Neural cell (in vitro differentiated cells): ENCODE results near the gene KRT6A. TPM values are rescaled to one million over a fixed set of nuclear protein-coding genes. Genes with fewer than 3 reads are reported as not detected.

Experiments
- H2AFZ ChIP-seq: fragments of 200-600, 300-800 bp; sonication (generic), shearing (Covaris generic); 2 replicates; pipeline ENCODE4 v1.6.0; 2014; ENCODE audit warnings: low read depth, mild to moderate bottlenecking, antibody characterized with exemption, low read length, moderate library complexity
- H3F3A ChIP-seq: fragments of 200-600 bp; shearing (Covaris generic); 2 replicates; pipeline ENCODE4 v1.6.1; 2016; ENCODE audit warnings: mild to moderate bottlenecking, moderate library complexity, mixed read lengths, antibody characterized with exemption, low read length; ENCODE audit not compliant: insufficient read depth, poor library complexity, severe bottlenecking
- H3K27ac ChIP-seq: fragments of 200-600, 300-800 bp; sonication (generic), shearing (Covaris generic); 2 replicates; pipeline ENCODE4 v1.5.1; 2014; ENCODE audit warnings: mild to moderate bottlenecking, low read length, moderate library complexity
- H3K27me3 ChIP-seq: fragments of 300-800, 200-600 bp; sonication (generic), shearing (Covaris generic); 2 replicates; pipeline ENCODE4 v1.6.0; 2014; ENCODE audit warnings: mild to moderate bottlenecking, low read depth, low read length, moderate library complexity; ENCODE audit not compliant: insufficient read depth
- H3K36me3 ChIP-seq: fragments of 300-800, 200-600 bp; sonication (generic), shearing (Covaris generic); 2 replicates; pipeline ENCODE4 v1.5.1; 2014; ENCODE audit warnings: mild to moderate bottlenecking, antibody characterized with exemption, low read length, moderate library complexity; ENCODE audit not compliant: insufficient read depth
- H3K4me2 ChIP-seq: fragments of 300-800, 200-600 bp; sonication (generic), shearing (Covaris generic); 2 replicates; pipeline ENCODE4 v1.6.0; 2014; ENCODE audit warnings: mild to moderate bottlenecking, low read length
- H3K4me3 ChIP-seq: fragments of 300-800, 200-600 bp; sonication (generic), shearing (Covaris generic); 2 replicates; pipeline ENCODE4 v1.5.1; 2014; ENCODE audit warnings: mild to moderate bottlenecking, low read length, moderate library complexity
- H3K79me2 ChIP-seq: fragments of 200-600 bp; shearing (Covaris generic); replicated peaks from 2 replicates; pipeline ENCODE4 v1.6.0; 2014; ENCODE audit warnings: mild to moderate bottlenecking, low read length, moderate library complexity; ENCODE audit not compliant: insufficient read depth
- H3K9ac ChIP-seq: fragments of 300-800, 200-600 bp; sonication (generic), shearing (Covaris generic); 2 replicates; pipeline ENCODE4 v1.6.1; 2016; ENCODE audit warnings: mild to moderate bottlenecking, low read length, mixed read lengths
- H3K9me2 ChIP-seq: fragments of 200-600 bp; shearing (Covaris generic); 2 replicates; pipeline ENCODE4 v1.6.1; 2016; ENCODE audit warnings: mild to moderate bottlenecking, low read length, mixed read lengths; ENCODE audit not compliant: insufficient read depth
- H3K9me3 ChIP-seq: fragments of 200-600, 300-800 bp; sonication (generic), shearing (Covaris generic); 2 replicates; pipeline ENCODE4 v1.6.1; 2016; ENCODE audit warnings: mild to moderate bottlenecking, mixed run types, low read length, moderate library complexity, mixed read lengths
- H4K20me1 ChIP-seq: fragments of 200-600 bp; shearing (Covaris generic); 2 replicates; pipeline ENCODE4 v1.6.1; 2016; ENCODE audit warnings: mild to moderate bottlenecking, mixed run types; ENCODE audit not compliant: insufficient read depth
- EP300 ChIP-seq: fragments of 450-650 bp; conservative IDR thresholded peaks from 2 replicates; pipeline ENCODE4 v1.6.1; 2014; ENCODE audit warnings: antibody characterized with exemption, mild to moderate bottlenecking, moderate library complexity; ENCODE audit not compliant: poor library complexity, severe bottlenecking
- EZH2 ChIP-seq: fragments of 200-600, 300-800 bp; shearing (Covaris generic), sonication (generic); IDR thresholded peaks from 2 replicates; pipeline ENCODE4 v1.6.1; 2014; ENCODE audit warnings: antibody characterized with exemption, low read length, borderline replicate concordance, mild to moderate bottlenecking; ENCODE audit not compliant: insufficient read depth, poor library complexity, severe bottlenecking
- MXI1 ChIP-seq: fragments of 450-650 bp; conservative IDR thresholded peaks from 2 replicates; pipeline ENCODE4 v1.6.1; 2014; ENCODE audit warnings: antibody characterized with exemption, mild to moderate bottlenecking; ENCODE audit not compliant: poor library complexity, severe bottlenecking
- POLR2AphosphoS5 ChIP-seq: IDR thresholded peaks from 2 replicates; pipeline ENCODE4 v1.6.1; 2012
- RAD21 ChIP-seq: fragments of 450-650 bp; conservative IDR thresholded peaks from 2 replicates; pipeline ENCODE4 v1.6.1; 2014; ENCODE audit warnings: antibody characterized with exemption, mild to moderate bottlenecking, moderate library complexity
- SMC3 ChIP-seq: fragments of 450-650 bp; conservative IDR thresholded peaks from 2 replicates; pipeline ENCODE4 v1.6.1; 2014; ENCODE audit warnings: antibody characterized with exemption, mild to moderate bottlenecking, moderate library complexity; ENCODE audit not compliant: poor library complexity
- TAF1 ChIP-seq: IDR thresholded peaks from 2 replicates; pipeline ENCODE4 v1.6.1; 2012; ENCODE audit warnings: low read depth
- polyA plus RNA-seq: library from polyadenylated mRNA; depleted of rRNA; stranded (reverse); fragments of >200 nt; gene quantifications from 2 replicates; pipeline ENCODE4 v1.2.3, GENCODE V29; 2014
- TF ChIP-seq, protein P1 (sequence below): fragments of 450-650 bp; IDR thresholded peaks from 2 replicates; pipeline ENCODE4 v1.5.1; 2014; ENCODE audit warnings: antibody characterized with exemption, mild to moderate bottlenecking, moderate library complexity; ENCODE audit not compliant: poor library complexity, severe bottlenecking
- TF ChIP-seq, protein P2 (sequence below): IDR thresholded peaks from 2 replicates; pipeline ENCODE4 v1.6.1; 2012; ENCODE audit warnings: borderline replicate concordance

Gene KRT6A
- polyA plus RNA-seq, 1 donor from 2014 or later, result not detected

DNA sequence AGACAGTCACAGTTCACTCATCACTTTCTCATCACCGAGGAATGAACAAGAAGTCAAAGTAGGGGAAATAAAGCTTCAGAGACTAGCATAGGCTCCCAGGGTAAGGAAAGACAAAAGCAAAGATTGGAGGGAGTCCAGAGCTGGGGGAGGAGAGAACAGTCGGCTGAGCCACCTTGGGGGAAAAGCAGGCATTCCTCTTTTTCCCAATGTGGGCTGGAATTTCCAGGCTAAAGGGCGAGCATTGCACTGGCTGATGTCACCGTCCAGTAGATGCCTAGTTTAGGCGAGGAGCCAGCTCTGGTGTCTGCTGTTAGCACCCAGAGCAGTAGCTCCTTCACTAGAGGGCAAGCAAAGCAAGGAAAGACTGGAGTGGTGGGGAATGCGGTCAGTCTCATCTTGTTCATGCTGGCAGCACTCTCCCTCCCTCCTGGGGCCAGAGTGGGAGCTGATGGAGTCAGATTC, 50.4 kb downstream of the KRT6A start:
- H3K4me2 ChIP-seq, result no peak overlapping the region
- no peaks in the 10 kb centered on the region for H3F3A ChIP-seq
- no peak overlapping the region for H3K9ac ChIP-seq
- TF ChIP-seq RAD21, result no peak
- TF ChIP-seq, protein P1, sequence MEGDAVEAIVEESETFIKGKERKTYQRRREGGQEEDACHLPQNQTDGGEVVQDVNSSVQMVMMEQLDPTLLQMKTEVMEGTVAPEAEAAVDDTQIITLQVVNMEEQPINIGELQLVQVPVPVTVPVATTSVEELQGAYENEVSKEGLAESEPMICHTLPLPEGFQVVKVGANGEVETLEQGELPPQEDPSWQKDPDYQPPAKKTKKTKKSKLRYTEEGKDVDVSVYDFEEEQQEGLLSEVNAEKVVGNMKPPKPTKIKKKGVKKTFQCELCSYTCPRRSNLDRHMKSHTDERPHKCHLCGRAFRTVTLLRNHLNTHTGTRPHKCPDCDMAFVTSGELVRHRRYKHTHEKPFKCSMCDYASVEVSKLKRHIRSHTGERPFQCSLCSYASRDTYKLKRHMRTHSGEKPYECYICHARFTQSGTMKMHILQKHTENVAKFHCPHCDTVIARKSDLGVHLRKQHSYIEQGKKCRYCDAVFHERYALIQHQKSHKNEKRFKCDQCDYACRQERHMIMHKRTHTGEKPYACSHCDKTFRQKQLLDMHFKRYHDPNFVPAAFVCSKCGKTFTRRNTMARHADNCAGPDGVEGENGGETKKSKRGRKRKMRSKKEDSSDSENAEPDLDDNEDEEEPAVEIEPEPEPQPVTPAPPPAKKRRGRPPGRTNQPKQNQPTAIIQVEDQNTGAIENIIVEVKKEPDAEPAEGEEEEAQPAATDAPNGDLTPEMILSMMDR, result no peak
- TF ChIP-seq POLR2AphosphoS5, result no peak
- no peak for TF ChIP-seq EP300
- TF ChIP-seq EZH2, result no peak
- no peak for TF ChIP-seq TAF1
- TF ChIP-seq, protein P2, sequence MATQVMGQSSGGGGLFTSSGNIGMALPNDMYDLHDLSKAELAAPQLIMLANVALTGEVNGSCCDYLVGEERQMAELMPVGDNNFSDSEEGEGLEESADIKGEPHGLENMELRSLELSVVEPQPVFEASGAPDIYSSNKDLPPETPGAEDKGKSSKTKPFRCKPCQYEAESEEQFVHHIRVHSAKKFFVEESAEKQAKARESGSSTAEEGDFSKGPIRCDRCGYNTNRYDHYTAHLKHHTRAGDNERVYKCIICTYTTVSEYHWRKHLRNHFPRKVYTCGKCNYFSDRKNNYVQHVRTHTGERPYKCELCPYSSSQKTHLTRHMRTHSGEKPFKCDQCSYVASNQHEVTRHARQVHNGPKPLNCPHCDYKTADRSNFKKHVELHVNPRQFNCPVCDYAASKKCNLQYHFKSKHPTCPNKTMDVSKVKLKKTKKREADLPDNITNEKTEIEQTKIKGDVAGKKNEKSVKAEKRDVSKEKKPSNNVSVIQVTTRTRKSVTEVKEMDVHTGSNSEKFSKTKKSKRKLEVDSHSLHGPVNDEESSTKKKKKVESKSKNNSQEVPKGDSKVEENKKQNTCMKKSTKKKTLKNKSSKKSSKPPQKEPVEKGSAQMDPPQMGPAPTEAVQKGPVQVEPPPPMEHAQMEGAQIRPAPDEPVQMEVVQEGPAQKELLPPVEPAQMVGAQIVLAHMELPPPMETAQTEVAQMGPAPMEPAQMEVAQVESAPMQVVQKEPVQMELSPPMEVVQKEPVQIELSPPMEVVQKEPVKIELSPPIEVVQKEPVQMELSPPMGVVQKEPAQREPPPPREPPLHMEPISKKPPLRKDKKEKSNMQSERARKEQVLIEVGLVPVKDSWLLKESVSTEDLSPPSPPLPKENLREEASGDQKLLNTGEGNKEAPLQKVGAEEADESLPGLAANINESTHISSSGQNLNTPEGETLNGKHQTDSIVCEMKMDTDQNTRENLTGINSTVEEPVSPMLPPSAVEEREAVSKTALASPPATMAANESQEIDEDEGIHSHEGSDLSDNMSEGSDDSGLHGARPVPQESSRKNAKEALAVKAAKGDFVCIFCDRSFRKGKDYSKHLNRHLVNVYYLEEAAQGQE, result no peak
- no peak for TF ChIP-seq MXI1
- no peak for TF ChIP-seq SMC3
- no peaks in the 10 kb centered on the region for H3K79me2 ChIP-seq
- H3K4me3 ChIP-seq, result no peak overlapping the region
- H2AFZ ChIP-seq, result no peak overlapping the region
- no peaks in the 10 kb centered on the region for H3K36me3 ChIP-seq
- H3K9me3 ChIP-seq, result no peaks in the 10 kb centered on the region
- H3K27ac ChIP-seq, result no peak overlapping the region
- no peaks in the 10 kb centered on the region for H4K20me1 ChIP-seq
- no peaks in the 10 kb centered on the region for H3K27me3 ChIP-seq
- H3K9me2 ChIP-seq, result no peaks in the 10 kb centered on the region

DNA sequence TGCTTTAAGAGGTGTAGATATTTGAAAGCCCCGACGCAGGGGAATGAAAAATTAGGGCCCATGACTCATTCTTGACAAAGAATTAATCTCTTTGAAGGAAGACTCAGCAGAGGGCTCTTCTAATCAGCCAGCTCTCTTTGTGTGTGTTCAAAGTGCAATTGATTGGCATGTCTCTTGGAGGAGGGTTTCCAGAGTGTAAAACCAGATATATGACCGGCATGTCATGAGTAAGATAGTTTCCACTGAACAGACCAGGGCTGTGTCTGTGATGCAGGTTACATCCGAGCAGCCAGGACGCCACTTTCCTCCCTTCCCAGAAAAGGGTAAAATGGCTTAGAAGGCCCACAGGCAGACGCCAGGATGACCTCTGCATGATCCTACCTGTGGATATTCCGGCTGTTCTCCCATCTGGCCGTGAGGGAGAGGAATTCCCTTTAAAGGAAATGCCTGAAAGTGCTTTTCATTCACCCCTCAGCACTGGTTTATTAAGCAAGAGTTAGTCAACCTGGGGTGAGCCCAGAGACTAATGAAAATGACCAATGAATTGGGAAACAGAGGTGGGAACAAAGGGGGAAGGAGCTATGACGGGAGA, 51.6 kb downstream of the KRT6A start:
- no peaks in the 10 kb centered on the region for H4K20me1 ChIP-seq

More for the DNA sequence above, 51.6 kb downstream of the KRT6A start:
- Histone ChIP-seq H3K27ac (no peak overlapping the region), H3K36me3 (no peaks in the 10 kb centered on the region), H3K9me2 (no peaks in the 10 kb centered on the region), H3K4me2 (no peak overlapping the region), H3K9ac (no peak overlapping the region), H3K79me2 (no peaks in the 10 kb centered on the region), H3K9me3 (no peaks in the 10 kb centered on the region), H2AFZ (no peak overlapping the region), H3K27me3 (no peaks in the 10 kb centered on the region), H3K4me3 (no peak overlapping the region), H3F3A (no peaks in the 10 kb centered on the region)
- TF ChIP-seq MXI1, result no peak
- TF ChIP-seq EZH2, result no peak
- no peak for TF ChIP-seq TAF1
- TF ChIP-seq, protein P2, result no peak
- TF ChIP-seq SMC3, result no peak
- TF ChIP-seq POLR2AphosphoS5, result no peak
- TF ChIP-seq, protein P1, result no peak
- no peak for TF ChIP-seq EP300
- TF ChIP-seq RAD21, result no peak
